Body of pancreas (tissue), 4 donors: ENCODE data around the gene CD6. TPM values are rescaled to one million over a fixed set of nuclear protein-coding genes. Genes with fewer than 3 reads are reported as not detected.

ENCODE experiments used
- ATAC-seq: fragments of 150-250 bp; one replicate; pipeline ENCODE4 v1.9.1; 2016
- DNase-seq, 4 donors: peaks; one replicate each; pipeline ENCODE4 v3.0.0-alpha.2; 2019
- H3K27ac ChIP-seq, 4 donors: fragments of 200-600 bp; sonication (generic); 1 replicate in 3 of 4; 2 replicates in 1 of 4; pipeline versions ENCODE4 v1.5.1 to v1.6.1; 2016 to 2019; ENCODE audit warnings: mild to moderate bottlenecking in 1 of 4, mixed read lengths in 1 of 4, moderate library complexity in 1 of 4
- H3K27me3 ChIP-seq, 2 donors: fragments of 200-600 bp; sonication (generic); one replicate each; pipeline ENCODE4 v1.6.0; 2016; ENCODE audit warnings: mild to moderate bottlenecking in 1 of 2
- H3K36me3 ChIP-seq, 2 donors: fragments of 200-600 bp; sonication (generic); replicated peaks in 1 of 2; 2 replicates each; pipeline ENCODE4 v1.5.1; 2016; ENCODE audit warnings: low read depth in 2 of 2; ENCODE audit not compliant: insufficient read depth in 1 of 2
- H3K4me1 ChIP-seq: fragments of 200-600 bp; sonication (generic); one replicate; pipeline ENCODE4 v1.6.0; 2016
- H3K4me3 ChIP-seq, 2 donors: fragments of 200-600 bp; sonication (generic); 1 replicate in 1 of 2; 2 replicates in 1 of 2; pipeline ENCODE4 v1.5.1; 2016 to 2019
- H3K9me3 ChIP-seq, 3 donors: fragments of 200-600 bp; sonication (generic); 1 replicate in 2 of 3; 2 replicates in 1 of 3; pipeline ENCODE4 v1.5.1; 2016
- CTCF ChIP-seq, 7 experiments: fragments of 450-650 bp in 4 of 7; fragments of 200-600 bp in 3 of 7; sonication (generic) in 3 of 7; IDR thresholded peaks; one replicate each; pipeline ENCODE4 v1.5.1; 2016 to 2019; ENCODE audit warnings: antibody characterized with exemption in 7 of 7
- POLR2A ChIP-seq, 3 donors: fragments of 450-650 bp; IDR thresholded peaks; one replicate each; pipeline ENCODE4 v1.6.1; 2016; ENCODE audit warnings: antibody characterized with exemption in 3 of 3, mild to moderate bottlenecking in 2 of 3
- WGBS, 2 donors: methylation state at CpG; one replicate each; pipeline ENCODE4 v1.1.5; 2017; 5-methylcytosine and 5-hydroxymethylcytosine counted together
- intact Hi-C: fragments of 100-400 bp; cut with DNase I; formaldehyde crosslinking; loops from one replicate; pipeline ENCODE4 v1.15.1; 2023
- total RNA-seq, 2 donors: library from RNA; depleted of rRNA; stranded (reverse); fragments of >200 nt; gene quantifications; one replicate each; pipeline ENCODE4 v1.1.0, GENCODE V29; 2016

Gene CD6
- total RNA-seq, 2 donors from 2014 or later, result 1.0 to 3.3 TPM

GRCh38 chr11:60987577-60988277, 16.2 kb downstream of the CD6 start:
- Histone ChIP-seq H3K4me1 (peaks cover 6% of the 10 kb centered on the region), H3K27me3 (no peaks in the 10 kb centered on the region), H3K36me3 (no peaks in the 10 kb centered on the region), H3K9me3 (no peaks in the 10 kb centered on the region), H3K4me3 (no peak overlapping the region), H3K27ac (no peak overlapping the region)
- no peak for ATAC-seq
- TF ChIP-seq POLR2A (IDR thresholded peaks at IDR 0.05) (no peak), CTCF (IDR thresholded peaks at IDR 0.05) (no peak)
- WGBS, 2 donors, result 76 to 81% methylated on average over 9 of the region's 9 CpGs
- intact Hi-C loops, result no loop called here
- no peak for DNase-seq

GRCh38 chr11:60988658-60989057, 17.2 kb downstream of the CD6 start:
- H3K36me3 ChIP-seq, result no peaks in the 10 kb centered on the region
- WGBS, 2 donors, result 65 to 94% methylated on average over 2 of the region's 2 CpGs
- intact Hi-C loops, result no loop called here
- no peak overlapping the region for H3K4me3 ChIP-seq
- H3K27me3 ChIP-seq, result no peaks in the 10 kb centered on the region
- no peaks in the 10 kb centered on the region for H3K9me3 ChIP-seq
- H3K4me1 ChIP-seq, result peaks cover 6% of the 10 kb centered on the region
- ATAC-seq (no peak), DNase-seq (no peak)
- TF ChIP-seq POLR2A (IDR thresholded peaks at IDR 0.05) (no peak), CTCF (IDR thresholded peaks at IDR 0.05) (no peak)
- no peak overlapping the region for H3K27ac ChIP-seq

- peaks cover 6% of the 10 kb centered on the region for H3K4me1 ChIP-seq
- 66 to 70% methylated on average over 12 of the region's 12 CpGs for WGBS, 2 donors
- H3K27me3 ChIP-seq, result no peaks in the 10 kb centered on the region
- intact Hi-C loops, result no loop called here
- no peaks in the 10 kb centered on the region for H3K9me3 ChIP-seq
- TF ChIP-seq POLR2A (IDR thresholded peaks at IDR 0.05), result no peak
- TF ChIP-seq CTCF (IDR thresholded peaks at IDR 0.05), result no peak
- DNase-seq (no peak), ATAC-seq (no peak)
- H3K4me3 ChIP-seq, result no peak overlapping the region
- H3K36me3 ChIP-seq, result no peaks in the 10 kb centered on the region
- H3K27ac ChIP-seq, result no peak overlapping the region
These were observed 17.7 kb downstream of the CD6 start for GRCh38 chr11:60989093-60989650.

GRCh38 chr11:60991457-60991856, 20.0 kb downstream of the CD6 start:
- WGBS, 2 donors, result 75 to 85% methylated on average over 4 of the region's 4 CpGs
- ATAC-seq, result no peak
- intact Hi-C loops, result no loop called here
- Histone ChIP-seq H3K4me3 (no peak overlapping the region), H3K27me3 (no peaks in the 10 kb centered on the region), H3K27ac (no peak overlapping the region), H3K36me3 (no peaks in the 10 kb centered on the region), H3K9me3 (no peaks in the 10 kb centered on the region), H3K4me1 (peaks cover 24% of the 10 kb centered on the region)
- no peak for DNase-seq
- TF ChIP-seq CTCF (IDR thresholded peaks at IDR 0.05) (no peak), POLR2A (IDR thresholded peaks at IDR 0.05) (no peak)
